GM12865 (cell line): ENCODE data around the gene DNAH6.
"Not testable (repeated sequence)": the region's sequence is repeated elsewhere in the genome, so short reads cannot be mapped to it uniquely, and the experiment has no call there.

Experiments
- DNase-seq: peaks from one replicate; pipeline ENCODE4 v3.0.0; 2010; ENCODE audit warnings: low read depth
- H3K4me3 ChIP-seq: 2 replicates; pipeline ENCODE4 v1.5.1; 2011; ENCODE audit warnings: mild to moderate bottlenecking, low read depth, low read length, control low read depth
- CTCF ChIP-seq: IDR thresholded peaks from 2 replicates; pipeline ENCODE4 v1.5.1; 2011; ENCODE audit warnings: low read length, control low read depth, low read depth, inconsistent platforms; ENCODE audit not compliant: insufficient read depth; ENCODE audit errors: missing control alignments

The DNAH6 gene

GRCh38 chr2:84550916-84551315 is 34.6 kb downstream of the DNAH6 start:
- no peak for DNase-seq
- no peak overlapping the region for H3K4me3 ChIP-seq
- TF ChIP-seq CTCF = no peak

DNA sequence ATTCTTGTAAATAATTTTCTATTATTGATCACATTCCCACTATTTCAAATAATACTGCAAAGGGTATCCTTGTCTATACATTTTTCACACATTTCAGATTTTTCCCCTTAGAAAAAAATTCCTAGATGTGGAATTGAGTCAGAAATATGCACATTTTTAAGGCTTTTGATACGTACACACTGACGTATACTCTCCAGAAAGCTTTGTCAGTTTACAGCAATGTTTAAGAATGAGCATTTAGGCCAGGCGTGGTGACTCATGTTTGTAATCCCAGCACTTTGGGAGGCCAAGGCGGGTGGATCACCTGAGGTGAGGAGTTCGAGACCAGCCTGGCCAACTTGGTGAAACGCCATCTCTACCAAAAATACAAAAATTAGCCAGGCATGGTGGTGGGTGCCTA is 35.2 kb downstream of the DNAH6 start:
- not testable (repeated sequence) for DNase-seq, H3K4me3 ChIP-seq

- peak; percentile 24 for DNase-seq
- H3K4me3 ChIP-seq = no peak overlapping the region
- no peak for TF ChIP-seq CTCF
Measured at GRCh38 chr2:84556190-84556589, 39.9 kb downstream of the DNAH6 start.

- no peak overlapping the region for H3K4me3 ChIP-seq
- no peak for DNase-seq
- TF ChIP-seq CTCF = no peak
Measured at GRCh38 chr2:84559838-84560237, 43.5 kb downstream of the DNAH6 start.

GRCh38 chr2:84579661-84580060 is 63.4 kb downstream of the DNAH6 start:
- TF ChIP-seq CTCF = no peak
- no peak overlapping the region for H3K4me3 ChIP-seq
- DNase-seq = no peak

GRCh38 chr2:84603911-84604310 is 87.6 kb downstream of the DNAH6 start:
- TF ChIP-seq CTCF = no peak
- no peak overlapping the region for H3K4me3 ChIP-seq
- no peak for DNase-seq

DNA sequence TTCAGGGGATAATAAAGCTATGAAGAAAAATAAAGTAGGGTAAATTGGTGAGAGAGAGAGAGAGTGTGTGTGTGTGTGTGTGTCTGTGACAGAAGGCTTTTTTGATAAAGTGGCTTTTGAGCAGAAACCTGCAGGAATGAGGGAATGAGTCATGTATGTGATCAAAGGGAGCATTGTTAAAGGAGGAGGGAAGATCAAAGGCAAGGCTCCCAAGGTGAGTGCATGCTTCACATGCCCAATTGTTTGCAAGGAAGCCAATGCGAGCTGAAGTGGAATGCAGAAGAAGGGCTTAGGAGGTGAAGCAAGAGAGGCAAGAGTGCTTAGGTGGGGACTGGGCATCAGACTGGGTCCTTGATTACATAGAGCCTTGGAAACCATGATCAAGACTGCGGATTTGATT is 96.8 kb downstream of the DNAH6 start:
- no peak for TF ChIP-seq CTCF
- no peak for DNase-seq

More for the DNA sequence above, 96.8 kb downstream of the DNAH6 start:
- no peak overlapping the region for H3K4me3 ChIP-seq
